Activated T-cell treated with anti-CD3 and anti-CD28 coated beads, Interleukin-2, amount 50 U/mL, for 1 hour (primary cell): ENCODE data around the gene SAMSN1.
"Not testable (repeated sequence)": the region's sequence is repeated elsewhere in the genome, so short reads cannot be mapped to it uniquely, and the experiment has no call there.

ENCODE experiments used
- DNase-seq: peaks from one replicate; pipeline ENCODE4 v3.0.0-alpha.2; 2020

The SAMSN1 gene

DNA sequence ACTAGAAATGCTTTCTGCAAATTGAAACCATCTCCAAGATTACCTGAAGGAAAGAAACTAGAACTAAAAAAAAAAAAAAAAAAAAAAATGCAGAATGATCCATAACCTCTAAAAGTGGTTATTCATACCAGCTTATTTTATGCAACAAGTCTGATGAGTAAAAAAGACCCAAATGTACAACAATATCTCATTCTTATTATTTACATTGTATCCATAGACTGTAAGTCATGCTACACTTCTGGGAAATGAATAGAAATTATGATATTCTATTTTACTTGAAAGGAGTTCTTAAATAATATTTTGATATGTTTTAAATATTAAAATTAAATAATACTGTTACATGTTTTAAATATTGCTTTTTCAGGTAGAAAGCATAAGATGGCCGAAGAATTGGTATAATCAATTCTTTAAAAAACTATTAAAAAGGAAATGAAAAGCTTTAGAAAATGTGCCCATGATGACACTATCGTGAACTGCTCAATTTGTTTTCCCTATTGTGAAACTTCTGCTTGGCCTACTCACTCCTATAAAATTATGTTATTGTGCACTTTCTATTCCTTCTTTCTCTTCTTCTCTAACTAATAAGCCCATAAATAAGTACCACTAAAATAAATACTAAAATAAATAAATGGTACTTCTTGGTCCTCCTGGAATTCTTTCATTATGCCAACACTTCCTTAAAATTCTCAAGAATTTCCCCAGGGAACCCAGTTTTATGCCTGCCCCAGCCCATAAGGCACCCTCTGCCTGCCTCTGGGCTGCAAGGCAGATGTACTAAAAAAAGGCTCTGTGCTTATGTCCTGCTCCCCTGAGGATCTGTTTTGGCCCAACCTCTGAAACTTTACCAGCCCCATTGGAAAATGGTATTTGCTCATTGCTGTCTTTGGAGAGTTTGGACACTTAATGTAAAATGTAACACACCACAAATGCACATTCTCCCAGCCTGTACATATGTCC is 18.1 kb downstream of the SAMSN1 start:
- DNase-seq: no peak

DNA sequence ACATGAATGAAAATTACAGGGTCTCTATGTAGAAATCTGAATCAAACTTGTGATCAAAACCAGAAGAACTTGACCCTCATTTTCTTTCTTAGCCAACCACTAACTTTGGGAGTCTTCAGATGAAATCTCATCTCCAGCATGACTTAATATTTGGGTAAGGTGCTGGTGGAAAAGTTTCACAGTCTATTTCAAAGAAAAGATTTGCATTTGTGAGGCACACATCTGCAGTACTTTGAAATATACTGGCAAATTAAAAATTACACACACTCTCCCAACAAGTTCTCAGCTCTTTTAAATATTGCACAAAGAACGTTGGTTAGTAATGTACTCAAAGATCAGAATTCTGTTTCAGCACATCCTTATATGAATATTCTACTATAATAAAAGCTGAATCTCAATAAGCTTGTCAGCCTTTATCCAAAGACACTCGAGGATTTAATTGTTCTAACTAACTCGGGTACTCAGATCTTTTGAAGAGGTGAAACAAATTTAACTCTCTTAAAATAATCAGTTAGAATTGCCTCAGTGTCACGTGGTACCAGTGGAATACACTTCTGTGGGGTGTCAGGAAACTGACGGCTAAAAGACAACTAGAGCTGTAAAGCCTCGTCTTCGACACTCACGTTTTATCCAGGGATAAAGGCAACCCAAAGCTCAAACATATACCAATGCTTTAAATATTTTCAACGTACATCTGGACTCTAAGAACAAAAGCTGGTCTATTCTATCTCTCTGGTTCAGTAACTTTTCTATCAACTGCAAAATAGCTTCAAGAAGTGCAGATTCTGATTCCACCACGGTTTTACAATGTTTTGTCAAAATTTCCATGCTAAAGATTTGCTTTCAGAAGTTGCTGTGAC is 19.0 kb downstream of the SAMSN1 start:
- no peak for DNase-seq

DNA sequence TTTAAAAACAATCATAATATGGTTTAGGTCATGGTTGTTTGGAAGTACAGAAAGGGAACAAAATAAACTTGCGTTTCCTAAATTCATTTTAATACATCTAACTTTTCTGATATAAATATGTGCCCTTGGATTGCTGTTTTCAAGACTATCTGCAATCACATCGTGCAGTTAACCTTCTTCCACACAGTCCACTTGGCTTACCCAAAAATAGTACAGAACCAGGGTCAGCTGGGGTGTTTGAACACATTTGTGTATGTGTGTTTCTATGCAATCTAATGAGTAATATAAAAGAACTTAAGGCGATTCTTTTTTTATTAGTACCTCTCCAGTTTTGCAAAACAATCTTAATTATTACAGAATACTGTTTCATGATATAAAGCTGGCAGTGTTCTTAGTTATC is 19.9 kb downstream of the SAMSN1 start:
- no peak for DNase-seq

DNA sequence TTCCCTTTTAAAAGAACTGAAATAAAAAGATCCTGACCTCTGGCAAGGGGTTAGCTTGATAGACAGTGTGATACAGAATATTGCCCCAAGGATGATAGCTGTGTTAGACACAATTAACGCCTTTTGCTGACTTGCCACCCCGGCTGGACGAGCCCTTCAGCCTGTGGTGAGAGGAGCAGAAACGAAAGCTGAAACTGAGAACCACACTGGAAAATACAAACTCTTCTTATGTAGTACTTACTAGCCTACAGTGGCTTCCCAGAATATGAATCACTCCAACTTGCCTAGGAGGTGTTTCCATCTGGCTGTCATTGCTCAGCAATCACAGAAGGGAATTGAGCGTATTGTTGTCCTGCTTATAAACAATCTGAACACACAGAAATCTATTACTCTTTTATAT is 22.9 kb downstream of the SAMSN1 start:
- DNase-seq: no peak

DNA sequence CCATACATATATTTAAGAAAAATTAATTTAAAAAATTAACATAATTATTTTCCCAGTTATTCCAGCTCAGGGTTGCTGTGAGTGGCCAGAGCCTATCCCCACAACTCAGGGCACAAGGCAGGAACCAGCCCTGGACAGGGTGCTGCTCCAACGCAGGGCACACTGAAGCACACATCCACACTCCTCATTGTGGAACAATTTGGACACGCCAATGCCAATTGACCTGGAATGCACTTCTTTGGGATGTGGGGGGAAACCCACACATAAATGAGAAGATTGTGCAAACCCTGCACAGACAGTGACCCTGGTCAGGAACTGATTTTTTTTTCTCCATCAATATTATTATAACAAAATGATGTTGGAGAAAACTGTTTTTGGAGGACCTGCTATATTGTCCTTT is 23.4 kb downstream of the SAMSN1 start:
- DNase-seq: no peak

DNA sequence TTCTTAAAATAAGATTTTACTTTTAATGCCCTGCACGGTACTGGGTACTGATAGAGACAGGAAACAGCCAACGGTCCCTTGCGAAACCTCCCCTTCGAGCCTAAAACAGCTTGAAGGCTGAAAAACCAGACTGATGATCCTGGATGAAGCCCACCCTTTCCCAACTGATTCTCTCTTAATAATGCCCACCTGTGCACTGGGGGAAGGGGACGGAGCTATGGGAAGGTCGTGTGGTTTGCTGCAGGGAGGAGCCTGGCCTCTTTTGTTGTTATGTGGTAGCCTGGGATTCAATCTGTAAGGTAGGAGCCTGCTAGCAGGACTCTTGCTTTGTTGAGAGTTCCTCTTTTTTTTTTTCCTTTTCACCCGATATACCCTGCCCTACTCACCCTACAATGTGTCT is 25.6 kb downstream of the SAMSN1 start:
- DNase-seq: no peak

DNA sequence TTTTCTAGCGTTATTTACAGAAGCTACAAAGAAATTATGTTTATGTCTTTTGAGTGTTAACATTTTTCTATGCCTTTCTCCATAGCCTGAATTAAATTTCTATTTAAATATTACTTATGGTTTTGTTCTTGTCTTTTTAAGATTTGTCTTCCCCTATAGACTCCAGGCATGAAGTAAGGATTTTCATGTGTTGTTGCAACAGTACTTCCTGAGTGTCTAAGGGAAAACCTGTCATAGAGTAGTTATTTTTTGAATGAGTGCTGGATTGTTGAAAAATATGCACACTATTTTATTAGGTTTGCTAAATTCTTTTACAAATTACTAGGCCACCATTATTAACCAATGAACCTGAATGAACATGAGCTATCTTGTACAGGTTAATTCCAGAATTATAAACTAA is 27.1 kb downstream of the SAMSN1 start:
- DNase-seq: no peak

DNA sequence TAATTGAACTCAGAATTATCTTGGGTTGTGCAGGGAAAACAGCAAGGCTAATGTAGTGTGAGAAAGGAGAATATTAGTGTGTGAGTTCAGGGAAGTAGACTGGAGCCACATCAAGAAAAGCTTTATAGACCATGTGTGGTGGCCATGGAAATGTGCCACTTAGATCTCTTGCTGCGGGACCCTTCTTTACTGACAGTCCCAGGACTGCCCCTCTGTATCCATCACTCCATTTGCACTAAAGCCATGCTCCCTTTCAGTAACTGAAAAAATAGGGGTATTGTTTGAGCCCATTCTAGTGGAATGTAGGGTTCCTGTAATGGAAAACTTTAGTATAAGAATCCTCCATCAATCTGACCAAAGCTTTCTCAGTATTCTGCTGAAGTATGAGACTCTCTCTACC is 32.3 kb downstream of the SAMSN1 start:
- DNase-seq: no peak

DNA sequence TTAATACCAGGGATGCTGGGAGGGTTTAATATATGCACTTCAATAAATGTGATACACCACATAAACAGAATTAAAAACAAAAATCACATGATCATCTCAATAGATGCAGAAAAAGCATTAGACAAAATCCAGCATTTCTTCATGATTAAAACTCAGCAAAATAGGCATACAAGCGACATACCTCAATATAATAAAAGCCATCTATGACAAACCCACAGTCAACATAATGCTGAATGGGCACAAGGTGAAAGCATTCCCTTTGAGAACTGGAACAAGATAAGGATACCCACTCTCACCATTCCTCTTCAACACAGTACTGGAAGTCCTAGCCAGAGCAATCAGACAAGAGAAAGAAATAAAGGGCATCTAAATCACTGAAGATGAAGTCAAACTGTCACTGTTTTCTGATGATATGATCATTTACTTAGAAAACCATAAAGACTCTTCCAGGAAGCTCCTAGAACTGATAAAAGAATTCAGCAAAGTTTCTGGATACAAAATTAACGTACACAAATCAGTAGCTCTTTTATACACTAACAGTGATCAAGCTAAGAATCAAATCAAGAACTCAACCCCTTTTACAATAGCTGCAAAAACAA is 39.2 kb downstream of the SAMSN1 start:
- not testable (repeated sequence) for DNase-seq

DNA sequence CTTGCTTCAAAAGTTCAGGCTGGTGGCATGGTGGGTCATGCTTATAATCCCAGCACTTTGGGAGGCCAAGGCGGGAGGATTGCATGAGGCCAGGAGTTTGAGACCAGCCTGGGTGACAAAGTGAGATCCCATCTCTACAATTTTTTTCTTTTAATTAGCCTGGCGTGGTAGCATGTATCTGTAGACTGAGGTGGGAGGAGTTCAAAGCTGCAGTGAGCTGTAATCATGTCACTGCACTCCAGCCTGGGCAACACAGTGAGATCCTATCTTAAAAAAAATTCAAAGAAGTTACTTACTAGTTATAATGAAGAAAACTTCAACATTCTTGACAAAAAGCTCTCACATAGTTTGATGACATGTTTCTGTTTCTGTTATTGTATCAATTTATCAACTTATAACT is 45.2 kb downstream of the SAMSN1 start:
- DNase-seq: no peak

DNA sequence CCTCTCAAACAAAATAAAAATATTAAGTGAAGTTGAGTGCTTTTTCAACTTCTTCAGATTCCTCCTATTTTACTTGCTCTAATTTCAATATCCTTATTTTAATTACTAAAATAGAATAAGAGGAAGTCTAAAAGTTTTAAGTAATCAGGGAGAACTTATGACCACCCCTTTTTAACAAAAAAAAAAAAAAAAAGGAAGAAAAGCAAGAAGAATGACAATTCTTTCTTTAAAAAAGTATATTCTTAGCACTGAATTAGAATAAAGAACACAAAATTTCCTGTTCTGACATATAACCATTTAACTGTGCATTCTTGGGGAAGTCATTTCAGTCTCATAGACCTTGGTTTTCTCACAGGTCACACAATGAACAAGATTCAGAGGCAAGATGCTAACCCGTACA is 46.8 kb downstream of the SAMSN1 start:
- DNase-seq: no peak

DNA sequence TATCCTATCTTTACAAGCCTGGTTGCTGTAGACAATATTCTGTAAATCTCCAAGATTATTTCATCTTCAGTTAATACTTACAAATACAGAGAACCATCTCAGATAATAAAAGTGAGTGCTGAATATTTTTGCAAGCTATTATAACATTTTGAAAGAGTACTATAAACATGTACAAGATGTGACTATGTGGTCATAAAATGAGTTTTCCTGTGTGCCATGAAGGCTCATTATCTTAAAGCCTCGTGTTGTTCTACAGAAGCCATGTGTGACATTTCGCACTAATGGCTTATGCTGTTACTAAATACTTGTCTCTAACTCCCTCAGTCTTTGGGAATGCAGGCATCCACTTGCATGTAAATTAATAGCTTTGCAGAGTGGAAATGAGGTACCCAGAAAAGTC is 48.3 kb downstream of the SAMSN1 start:
- no peak for DNase-seq

DNA sequence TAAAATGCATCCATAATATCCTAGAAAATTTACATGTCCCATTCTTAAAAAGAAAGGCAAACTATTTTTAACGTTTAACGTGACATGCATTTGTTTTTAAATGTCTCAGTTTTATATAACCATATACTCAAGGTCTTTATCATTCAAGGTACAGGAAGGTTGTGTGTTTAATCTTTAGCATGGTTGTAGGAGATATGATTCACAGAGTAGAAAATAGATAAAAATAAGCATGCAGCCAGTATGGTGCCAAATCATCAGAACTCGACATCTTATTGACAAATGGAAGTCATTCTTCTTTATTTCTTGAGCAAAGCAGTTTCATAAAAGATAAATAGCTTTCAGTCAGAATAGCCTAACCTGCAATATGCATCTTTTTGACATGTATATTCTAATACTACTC is 51.0 kb downstream of the SAMSN1 start:
- no peak for DNase-seq

DNA sequence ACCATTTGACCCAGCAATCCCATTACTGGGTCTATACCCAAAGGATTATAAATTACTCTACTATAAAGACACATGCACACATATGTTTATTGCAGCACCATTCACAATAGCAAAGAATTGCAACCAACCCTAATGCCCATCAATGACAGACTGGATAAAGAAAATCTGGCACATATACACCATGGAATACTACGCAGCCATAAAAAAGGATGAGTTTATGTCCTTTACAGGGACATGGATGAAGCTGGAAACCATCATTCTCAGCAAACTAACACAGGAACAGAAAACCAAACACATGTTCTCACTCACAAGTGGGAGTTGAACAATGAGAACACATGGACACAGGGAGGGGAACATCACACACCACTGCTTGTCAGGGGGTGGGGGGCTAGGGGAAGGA is 51.9 kb downstream of the SAMSN1 start:
- not testable (repeated sequence) for DNase-seq

DNA sequence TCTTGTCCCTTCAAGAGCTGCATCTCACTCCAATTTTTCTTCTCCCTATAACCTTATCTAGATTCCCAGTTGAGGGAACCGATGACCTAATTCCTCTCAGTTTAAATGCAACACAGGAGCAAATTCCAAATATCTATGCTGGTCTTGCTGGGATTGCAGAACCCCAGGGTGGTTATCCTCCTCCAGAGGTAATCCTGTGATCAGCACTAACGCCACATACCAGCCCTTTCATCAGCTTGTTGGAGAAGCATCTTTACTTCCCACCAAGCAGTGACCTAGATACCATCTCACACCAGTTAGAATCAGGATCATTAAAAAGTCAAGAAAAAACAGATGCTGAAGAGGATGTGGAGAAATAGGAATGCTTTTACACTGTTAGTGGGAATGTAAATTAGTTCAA is 52.4 kb downstream of the SAMSN1 start:
- DNase-seq: no peak

DNA sequence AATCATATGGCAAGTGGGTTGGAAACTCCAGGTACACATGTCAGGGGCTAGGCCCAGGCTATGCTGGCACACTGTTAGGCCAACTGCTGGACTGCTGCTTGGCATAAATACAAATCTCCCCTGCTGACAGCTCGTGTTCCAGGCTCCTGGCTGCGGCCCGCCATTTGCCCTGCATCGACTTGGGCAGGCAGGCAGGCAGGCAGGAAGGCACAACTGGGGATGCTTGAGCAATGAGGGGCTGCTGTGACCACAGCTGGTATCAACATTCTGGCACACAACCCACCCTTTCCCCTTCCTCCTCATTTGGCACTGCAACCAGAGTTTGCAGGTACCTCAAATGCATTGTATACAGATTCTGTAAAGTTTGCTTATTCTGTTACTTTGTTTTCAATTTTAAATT is 53.2 kb downstream of the SAMSN1 start:
- peak; percentile 24 for DNase-seq

DNA sequence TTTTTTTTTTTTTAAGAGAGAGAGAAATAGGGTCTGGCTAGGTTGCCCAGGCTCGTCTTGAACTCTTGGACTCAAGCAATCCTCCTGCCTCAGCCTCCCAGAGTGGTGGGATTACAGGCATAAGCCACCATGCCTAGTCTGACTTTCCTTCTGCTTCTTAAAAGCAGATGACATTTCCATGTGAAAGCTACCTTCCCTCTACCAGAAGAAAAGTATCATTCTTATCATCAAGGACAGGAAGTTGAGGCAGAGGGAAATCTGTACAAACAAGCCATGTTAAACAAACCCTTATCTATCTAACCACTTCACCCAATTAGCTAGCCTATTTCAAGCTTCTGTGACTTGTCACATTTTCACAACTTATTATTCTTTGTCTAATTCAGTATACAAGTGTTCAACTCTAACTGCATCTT is 54.8 kb downstream of the SAMSN1 start:
- no peak for DNase-seq

DNA sequence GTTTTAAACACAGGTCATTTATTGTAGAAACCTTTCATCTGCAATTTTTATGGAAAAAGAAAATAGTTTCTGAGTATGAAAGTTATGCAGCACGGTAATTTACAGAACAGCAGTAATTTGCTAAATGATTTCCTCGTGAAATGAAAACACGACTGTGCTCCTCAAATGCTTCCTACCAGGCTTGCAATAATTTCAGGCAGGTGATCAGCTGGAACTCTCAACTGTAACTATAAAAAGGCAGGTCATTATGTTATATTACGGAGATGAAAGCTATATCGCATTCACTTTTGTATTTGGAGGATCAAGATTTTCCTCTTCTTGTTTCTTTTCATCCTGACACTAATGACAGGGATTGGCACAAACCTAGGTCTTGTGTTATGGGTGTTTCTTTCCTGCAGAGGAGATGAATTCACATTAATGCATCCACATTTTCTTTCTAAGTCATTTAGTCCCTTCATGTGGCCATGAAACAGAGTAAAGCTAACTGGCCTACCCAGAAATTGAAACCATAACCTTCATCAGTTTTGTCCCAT is 57.4 kb downstream of the SAMSN1 start:
- DNase-seq: no peak

DNA sequence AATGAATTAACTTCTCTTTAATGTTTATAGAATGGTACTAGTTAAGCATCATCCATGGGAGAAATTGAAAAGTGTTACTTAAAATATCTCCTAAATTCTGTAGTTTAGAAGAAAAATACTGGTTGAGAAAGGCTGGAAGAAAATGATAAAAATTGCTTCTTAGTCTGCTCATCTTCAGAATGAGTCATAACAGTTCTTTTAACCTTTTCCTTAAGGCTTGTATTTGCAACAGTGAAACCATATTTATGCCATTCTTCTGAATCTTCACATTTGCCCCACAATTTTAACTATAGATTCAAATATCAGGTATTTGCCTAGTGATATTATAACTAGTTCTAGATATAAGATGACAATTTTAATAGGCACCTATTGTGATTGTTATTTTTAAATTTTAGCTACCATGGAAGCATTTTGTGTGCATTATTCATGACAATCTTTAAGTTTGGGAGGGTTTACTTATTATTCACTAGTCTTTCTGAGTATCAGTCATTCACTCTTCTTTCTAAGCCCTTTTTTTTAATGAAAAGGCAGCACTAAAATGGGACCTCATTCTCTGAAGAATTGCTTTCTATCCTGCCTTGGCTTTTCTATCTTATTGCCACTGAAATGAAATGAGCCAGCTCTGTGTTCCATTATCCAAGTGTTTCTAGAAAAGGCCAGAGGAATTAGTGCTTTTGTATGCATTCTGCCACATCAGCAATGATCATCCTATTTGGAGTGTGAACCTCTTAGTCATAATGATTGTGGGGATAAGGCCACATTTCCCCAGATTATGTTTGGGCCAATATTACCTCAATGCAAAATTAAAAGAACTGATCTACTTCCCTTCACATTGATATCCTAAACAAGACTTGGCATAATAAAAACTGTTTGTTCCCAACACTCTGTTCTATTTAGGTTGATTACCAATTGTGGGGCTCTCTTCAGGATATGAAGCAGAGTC is 58.4 kb downstream of the SAMSN1 start:
- DNase-seq: no peak

DNA sequence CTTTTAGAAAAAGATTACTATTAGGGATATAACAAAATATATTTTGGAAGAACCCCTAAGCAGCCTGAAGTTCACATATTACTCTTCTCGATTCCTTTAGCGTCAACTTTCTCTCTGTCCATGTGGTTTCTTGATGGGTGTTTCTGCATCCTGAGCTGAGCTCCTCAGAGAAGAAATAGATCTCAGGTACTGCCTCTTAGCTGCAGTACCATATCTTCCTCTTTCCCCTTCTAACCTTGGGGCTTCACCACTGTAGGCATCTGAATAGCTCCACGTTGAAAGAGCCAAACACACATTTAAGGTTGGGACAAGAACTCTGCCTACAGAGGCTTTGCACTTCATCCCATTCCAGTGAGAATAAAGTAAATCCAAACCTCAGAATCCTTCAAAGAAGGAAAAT is 59.2 kb downstream of the SAMSN1 start:
- no peak for DNase-seq

DNA sequence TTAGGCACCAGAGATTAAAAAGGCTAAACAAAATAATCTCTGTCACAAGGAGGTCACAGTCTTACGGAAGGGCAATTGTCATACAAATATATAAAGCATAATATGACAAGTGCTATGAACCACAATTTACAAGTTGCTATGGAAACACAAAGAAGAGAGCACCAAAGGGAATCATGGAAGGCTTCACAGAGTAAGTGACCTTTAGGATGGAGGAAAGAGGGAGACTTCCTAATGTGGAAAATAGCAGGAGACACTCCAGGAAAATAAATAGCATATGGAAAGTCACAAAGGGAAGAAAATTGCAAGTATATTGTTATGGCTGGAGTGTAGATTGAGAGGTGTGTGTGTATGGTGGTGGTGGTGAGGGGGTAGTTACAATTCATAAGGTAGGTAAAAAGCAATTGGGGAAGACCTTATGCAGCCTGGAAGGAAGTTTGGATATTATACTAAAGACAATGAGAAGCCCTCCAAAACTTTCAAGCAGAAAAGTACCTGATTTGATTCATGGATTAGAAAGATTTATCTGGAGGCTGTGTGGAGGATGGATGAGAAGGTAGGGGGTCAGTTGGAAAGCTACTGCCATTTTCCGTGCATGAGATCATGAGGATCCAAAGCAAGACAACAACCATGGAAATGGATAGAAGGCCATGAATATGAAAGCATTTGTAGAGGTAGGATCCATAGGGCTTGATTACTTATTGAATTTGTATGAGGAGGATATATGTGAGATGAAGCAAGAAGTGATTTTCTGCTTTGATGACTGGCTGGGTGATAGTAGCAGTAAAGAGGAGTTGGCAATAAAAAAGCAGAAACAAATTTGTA is 61.7 kb downstream of the SAMSN1 start:
- no peak for DNase-seq
